ENCODE data around the gene LSM5.

The LSM5 gene

GRCh38 chr7:32490127-32490796 lies at the start of gene LSM5:
LSM5 (minus strand) TSS chr7:32490380; CDS start chr7:32490365, 15 bp downstream.
- DNase-seq, result peak; percentile 94
- in situ Hi-C loops (cut with MboI; ENCODE audit: low pct_unique_long_range_greater_than_20kb, low sequenced_read_pairs), result no loop called here

- in situ Hi-C loops (cut with MboI; ENCODE audit: low pct_unique_long_range_greater_than_20kb, low sequenced_read_pairs), result no loop called here
- no peak for DNase-seq
These were observed 49.2 kb upstream of the LSM5 start for GRCh38 chr7:32539366-32539765.

GRCh38 chr7:32537760-32538159 lies 47.6 kb upstream of the LSM5 start:
- no peak for DNase-seq
- in situ Hi-C loops (cut with MboI; ENCODE audit: low pct_unique_long_range_greater_than_20kb, low sequenced_read_pairs), result no loop called here

- in situ Hi-C loops (cut with MboI; ENCODE audit: low pct_unique_long_range_greater_than_20kb, low sequenced_read_pairs), result no loop called here
- no peak for DNase-seq
These were observed 46.4 kb upstream of the LSM5 start for GRCh38 chr7:32536585-32536984.

GRCh38 chr7:32536016-32536415 lies 45.8 kb upstream of the LSM5 start:
- in situ Hi-C loops (cut with MboI; ENCODE audit: low pct_unique_long_range_greater_than_20kb, low sequenced_read_pairs), result no loop called here
- DNase-seq, result no peak

GRCh38 chr7:32535162-32535702 lies 45.1 kb upstream of the LSM5 start:
- in situ Hi-C loops (cut with MboI; ENCODE audit: low pct_unique_long_range_greater_than_20kb, low sequenced_read_pairs), result no loop called here
- DNase-seq, result no peak

- in situ Hi-C loops (cut with MboI; ENCODE audit: low pct_unique_long_range_greater_than_20kb, low sequenced_read_pairs), result no loop called here
- no peak for DNase-seq
These were observed 43.3 kb upstream of the LSM5 start for GRCh38 chr7:32533276-32534029.

GRCh38 chr7:32532716-32533115 lies 42.5 kb upstream of the LSM5 start:
- in situ Hi-C loops (cut with MboI; ENCODE audit: low pct_unique_long_range_greater_than_20kb, low sequenced_read_pairs), result no loop called here
- no peak for DNase-seq

- no peak for DNase-seq
- in situ Hi-C loops (cut with MboI; ENCODE audit: low pct_unique_long_range_greater_than_20kb, low sequenced_read_pairs), result no loop called here
These were observed 41.9 kb upstream of the LSM5 start for GRCh38 chr7:32532086-32532485.

GRCh38 chr7:32531402-32531801 lies 41.2 kb upstream of the LSM5 start:
- in situ Hi-C loops (cut with MboI; ENCODE audit: low pct_unique_long_range_greater_than_20kb, low sequenced_read_pairs), result no loop called here
- DNase-seq, result no peak

GRCh38 chr7:32525839-32526238 lies 35.7 kb upstream of the LSM5 start:
- in situ Hi-C loops (cut with MboI; ENCODE audit: low pct_unique_long_range_greater_than_20kb, low sequenced_read_pairs), result no loop called here
- DNase-seq, result no peak

GRCh38 chr7:32524631-32525030 lies 34.5 kb upstream of the LSM5 start:
- DNase-seq, result no peak
- in situ Hi-C loops (cut with MboI; ENCODE audit: low pct_unique_long_range_greater_than_20kb, low sequenced_read_pairs), result no loop called here

- in situ Hi-C loops (cut with MboI; ENCODE audit: low pct_unique_long_range_greater_than_20kb, low sequenced_read_pairs), result no loop called here
- DNase-seq, result peak; percentile 7
These were observed 32.8 kb upstream of the LSM5 start for GRCh38 chr7:32522746-32523530.

GRCh38 chr7:32519763-32520162 lies 29.6 kb upstream of the LSM5 start:
- in situ Hi-C loops (cut with MboI; ENCODE audit: low pct_unique_long_range_greater_than_20kb, low sequenced_read_pairs), result no loop called here
- DNase-seq, result no peak

GRCh38 chr7:32518534-32519140 lies 28.5 kb upstream of the LSM5 start:
- peak; percentile 50 for DNase-seq
- in situ Hi-C loops (cut with MboI; ENCODE audit: low pct_unique_long_range_greater_than_20kb, low sequenced_read_pairs), result no loop called here

GRCh38 chr7:32516551-32517100 lies 26.4 kb upstream of the LSM5 start:
- DNase-seq, result no peak
- in situ Hi-C loops (cut with MboI; ENCODE audit: low pct_unique_long_range_greater_than_20kb, low sequenced_read_pairs), result no loop called here

- in situ Hi-C loops (cut with MboI; ENCODE audit: low pct_unique_long_range_greater_than_20kb, low sequenced_read_pairs), result no loop called here
These were observed 25.8 kb upstream of the LSM5 start for GRCh38 chr7:32515890-32516550.

GRCh38 chr7:32513210-32513609 lies 23.0 kb upstream of the LSM5 start:
- DNase-seq, result no peak
- in situ Hi-C loops (cut with MboI; ENCODE audit: low pct_unique_long_range_greater_than_20kb, low sequenced_read_pairs), result no loop called here

More at GRCh38 chr7:32515890-32516550, 25.8 kb upstream of the LSM5 start:
- no peak for DNase-seq

GRCh38 chr7:32511791-32512190 lies 21.6 kb upstream of the LSM5 start:
- in situ Hi-C loops (cut with MboI; ENCODE audit: low pct_unique_long_range_greater_than_20kb, low sequenced_read_pairs), result no loop called here
- DNase-seq, result no peak
